Measurements from ENCODE around the gene HEPHL1. TPM values are rescaled to one million over a fixed set of nuclear protein-coding genes. Genes with fewer than 3 reads are reported as not detected.

Gene HEPHL1
- total and polyA plus RNA-seq, 5 donors from 2014 or later: not detected

DNA sequence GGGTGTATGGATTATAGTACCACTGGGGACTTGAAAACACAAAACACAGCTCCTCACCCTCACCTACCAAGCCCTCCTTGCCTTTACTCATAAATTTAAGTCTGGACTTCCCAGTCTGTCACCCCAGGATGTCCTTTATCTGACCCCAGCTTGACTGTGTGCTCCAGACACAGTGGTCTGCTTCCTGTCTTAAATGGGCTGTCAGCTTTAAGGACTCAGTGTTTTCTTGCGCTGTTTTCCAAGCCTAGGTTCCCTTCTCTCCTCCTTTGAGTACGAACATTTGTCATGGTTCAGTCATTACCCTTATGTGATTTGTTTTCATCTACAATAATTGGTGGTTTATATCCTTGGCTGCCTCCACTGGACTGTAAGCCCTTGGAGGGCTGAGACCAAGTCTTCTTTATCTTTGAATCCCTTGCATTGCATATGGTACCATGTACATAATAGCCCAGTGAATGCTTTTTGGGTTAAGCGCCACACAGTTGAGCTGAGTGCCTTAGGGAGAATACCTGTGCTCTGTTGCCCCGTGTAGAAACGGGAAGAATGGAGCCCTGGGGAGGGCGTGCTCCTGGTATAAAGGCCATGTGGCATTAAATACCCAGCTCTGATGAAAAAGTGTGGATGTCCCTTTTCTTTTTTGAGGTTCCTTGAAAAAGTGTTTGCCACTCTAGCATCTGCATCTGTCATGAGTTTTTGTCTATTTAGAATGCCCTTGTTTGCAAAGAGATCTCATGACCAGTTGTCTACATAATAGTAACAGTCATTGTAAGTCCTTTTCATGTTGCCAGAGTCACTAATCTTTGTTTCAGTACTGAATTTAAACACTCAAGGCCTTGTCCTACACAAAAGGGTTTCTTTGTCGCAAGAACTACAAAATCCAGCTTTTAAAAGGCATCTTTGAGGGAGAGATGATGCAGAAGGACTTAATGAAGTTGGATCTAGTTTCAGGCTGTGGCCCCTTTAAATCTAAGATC, 121.4 kb downstream of the HEPHL1 start:
- no peaks in the 10 kb centered on the region for H3K27me3 Mint-ChIP-seq
- peak overlapping the region in 2 of 3 donors; percentile 43 to 58 for H3K27ac Mint-ChIP-seq
- peaks cover 0 to 1% (median 0%) of the 10 kb centered on the region in 7 donors for H3K9me3 Mint-ChIP-seq
- H3K36me3 Mint-ChIP-seq: no peaks in the 10 kb centered on the region
- ATAC-seq (ENCODE audit: low read depth in 2 of 2): no peak
- Histone ChIP-seq H3K4me1 (ENCODE audit: control insufficient read depth, insufficient read depth, low read length, poor library complexity, severe bottlenecking) (peaks cover 8% of the 10 kb centered on the region), H3K36me3 (ENCODE audit: control insufficient read depth, insufficient read depth, low read length) (no peaks in the 10 kb centered on the region), H3K27ac (ENCODE audit: insufficient read depth, low read length, poor library complexity, severe bottlenecking) (no peak overlapping the region), H3K27me3 (ENCODE audit: control insufficient read depth, insufficient read depth, low read length) (no peaks in the 10 kb centered on the region), H3K4me3 (ENCODE audit: low read depth, low read length) (no peak overlapping the region), H3K9me3 (ENCODE audit: control insufficient read depth in 2 of 2, low read length in 2 of 2) (no peaks in the 10 kb centered on the region)
- peaks cover 46 to 70% (median 54%) of the 10 kb centered on the region in 4 donors for H3K4me1 Mint-ChIP-seq
- no peak for DNase-seq
- peak overlapping the region in 1 of 4 donors; percentile 73 for H3K4me3 Mint-ChIP-seq

DNA sequence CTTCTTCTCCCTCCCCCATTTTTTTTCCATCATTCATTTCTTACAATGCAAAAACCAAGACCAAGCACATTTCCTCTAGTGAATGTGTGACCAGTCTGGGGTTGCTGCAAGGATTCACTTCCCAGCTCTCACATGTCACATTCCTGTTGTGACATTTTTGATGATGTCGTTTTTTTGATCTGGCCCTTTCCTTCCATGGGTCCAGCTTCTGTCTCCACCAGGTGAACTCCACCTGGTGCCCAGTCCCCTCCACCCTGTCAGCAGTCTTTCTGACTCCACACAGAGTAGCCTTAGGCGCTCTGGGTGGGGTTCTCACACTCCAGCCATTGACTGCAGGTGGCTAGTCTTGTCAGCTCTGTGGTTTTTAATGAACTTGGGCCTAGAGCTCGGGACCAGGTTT, 123.1 kb downstream of the HEPHL1 start:
- Histone ChIP-seq H3K27ac (ENCODE audit: insufficient read depth, low read length, poor library complexity, severe bottlenecking) (no peak overlapping the region), H3K4me1 (ENCODE audit: control insufficient read depth, insufficient read depth, low read length, poor library complexity, severe bottlenecking) (peaks cover 8% of the 10 kb centered on the region), H3K27me3 (ENCODE audit: control insufficient read depth, insufficient read depth, low read length) (no peaks in the 10 kb centered on the region), H3K9me3 (ENCODE audit: control insufficient read depth in 2 of 2, low read length in 2 of 2) (no peaks in the 10 kb centered on the region), H3K36me3 (ENCODE audit: control insufficient read depth, insufficient read depth, low read length) (no peaks in the 10 kb centered on the region), H3K4me3 (ENCODE audit: low read depth, low read length) (no peak overlapping the region)
- Mint-ChIP-seq H3K4me3 (no peak overlapping the region), H3K36me3 (no peaks in the 10 kb centered on the region), H3K4me1 (peaks cover 51 to 75% (median 64%) of the 10 kb centered on the region in 4 donors), H3K9me3 (peaks cover 0 to 1% (median 0%) of the 10 kb centered on the region in 7 donors), H3K27me3 (no peaks in the 10 kb centered on the region), H3K27ac (peak overlapping the region in 1 of 3 donors; percentile 9)
- ATAC-seq (ENCODE audit: low read depth in 2 of 2) (no peak), DNase-seq (no peak)

DNA sequence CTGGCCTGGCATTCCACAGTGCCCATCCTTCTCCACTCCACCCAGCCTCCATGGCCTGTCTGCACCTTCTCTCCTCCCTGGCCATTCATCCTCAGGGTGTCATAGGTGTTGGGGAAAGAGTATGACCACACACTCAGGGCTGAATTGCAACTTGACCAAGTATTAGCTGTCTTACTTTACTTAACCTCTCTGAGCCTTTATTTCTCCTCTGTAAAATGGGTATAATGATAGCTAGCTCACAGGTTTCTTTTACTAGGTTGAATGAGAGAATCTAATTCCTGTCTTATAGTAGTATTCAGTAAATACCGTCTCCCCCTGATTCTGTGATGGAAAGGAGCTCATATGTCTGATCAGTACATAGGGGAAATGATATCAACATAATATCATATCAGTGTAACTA, 123.5 kb downstream of the HEPHL1 start:
- Mint-ChIP-seq H3K4me1 (peaks cover 49 to 77% (median 67%) of the 10 kb centered on the region in 4 donors), H3K9me3 (peaks cover 0 to 1% (median 0%) of the 10 kb centered on the region in 7 donors), H3K27ac (peak overlapping the region in 1 of 3 donors; percentile 9), H3K36me3 (no peaks in the 10 kb centered on the region), H3K27me3 (no peaks in the 10 kb centered on the region), H3K4me3 (peak overlapping the region in 1 of 4 donors; percentile 10)
- peaks cover 8% of the 10 kb centered on the region for H3K4me1 ChIP-seq (ENCODE audit: control insufficient read depth, insufficient read depth, low read length, poor library complexity, severe bottlenecking)
- no peak overlapping the region for H3K27ac ChIP-seq (ENCODE audit: insufficient read depth, low read length, poor library complexity, severe bottlenecking)
- no peaks in the 10 kb centered on the region for H3K27me3 ChIP-seq (ENCODE audit: control insufficient read depth, insufficient read depth, low read length)
- ATAC-seq (ENCODE audit: low read depth in 2 of 2): no peak
- no peaks in the 10 kb centered on the region for H3K36me3 ChIP-seq (ENCODE audit: control insufficient read depth, insufficient read depth, low read length)
- no peaks in the 10 kb centered on the region for H3K9me3 ChIP-seq (ENCODE audit: control insufficient read depth in 2 of 2, low read length in 2 of 2)
- DNase-seq: no peak
- no peak overlapping the region for H3K4me3 ChIP-seq (ENCODE audit: low read depth, low read length)

GRCh38 chr11:94145431-94145830, 124.3 kb downstream of the HEPHL1 start:
- H3K9me3 ChIP-seq (ENCODE audit: control insufficient read depth in 2 of 2, low read length in 2 of 2): no peaks in the 10 kb centered on the region
- peaks cover 8% of the 10 kb centered on the region for H3K4me1 ChIP-seq (ENCODE audit: control insufficient read depth, insufficient read depth, low read length, poor library complexity, severe bottlenecking)
- H3K27ac ChIP-seq (ENCODE audit: insufficient read depth, low read length, poor library complexity, severe bottlenecking): no peak overlapping the region
- Mint-ChIP-seq H3K27me3 (no peaks in the 10 kb centered on the region), H3K36me3 (no peaks in the 10 kb centered on the region), H3K9me3 (peaks cover 0 to 1% (median 0%) of the 10 kb centered on the region in 7 donors), H3K4me1 (peaks cover 43 to 77% (median 68%) of the 10 kb centered on the region in 4 donors), H3K27ac (no peak overlapping the region), H3K4me3 (no peak overlapping the region)
- ATAC-seq (ENCODE audit: low read depth in 2 of 2): no peak
- H3K36me3 ChIP-seq (ENCODE audit: control insufficient read depth, insufficient read depth, low read length): no peaks in the 10 kb centered on the region
- no peaks in the 10 kb centered on the region for H3K27me3 ChIP-seq (ENCODE audit: control insufficient read depth, insufficient read depth, low read length)
- no peak for DNase-seq
- no peak overlapping the region for H3K4me3 ChIP-seq (ENCODE audit: low read depth, low read length)

GRCh38 chr11:94145916-94146315, 124.8 kb downstream of the HEPHL1 start:
- no peaks in the 10 kb centered on the region for H3K9me3 ChIP-seq (ENCODE audit: control insufficient read depth in 2 of 2, low read length in 2 of 2)
- no peaks in the 10 kb centered on the region for H3K27me3 Mint-ChIP-seq
- DNase-seq (no peak), ATAC-seq (ENCODE audit: low read depth in 2 of 2) (no peak)
- peaks cover 8% of the 10 kb centered on the region for H3K4me1 ChIP-seq (ENCODE audit: control insufficient read depth, insufficient read depth, low read length, poor library complexity, severe bottlenecking)
- no peak overlapping the region for H3K27ac Mint-ChIP-seq
- no peak overlapping the region for H3K4me3 Mint-ChIP-seq
- no peak overlapping the region for H3K27ac ChIP-seq (ENCODE audit: insufficient read depth, low read length, poor library complexity, severe bottlenecking)
- H3K9me3 Mint-ChIP-seq: peaks cover 0 to 1% (median 0%) of the 10 kb centered on the region in 7 donors
- no peaks in the 10 kb centered on the region for H3K27me3 ChIP-seq (ENCODE audit: control insufficient read depth, insufficient read depth, low read length)
- peaks cover 43 to 81% (median 71%) of the 10 kb centered on the region in 4 donors for H3K4me1 Mint-ChIP-seq
- H3K4me3 ChIP-seq (ENCODE audit: low read depth, low read length): no peak overlapping the region
- no peaks in the 10 kb centered on the region for H3K36me3 ChIP-seq (ENCODE audit: control insufficient read depth, insufficient read depth, low read length)
- H3K36me3 Mint-ChIP-seq: no peaks in the 10 kb centered on the region

DNA sequence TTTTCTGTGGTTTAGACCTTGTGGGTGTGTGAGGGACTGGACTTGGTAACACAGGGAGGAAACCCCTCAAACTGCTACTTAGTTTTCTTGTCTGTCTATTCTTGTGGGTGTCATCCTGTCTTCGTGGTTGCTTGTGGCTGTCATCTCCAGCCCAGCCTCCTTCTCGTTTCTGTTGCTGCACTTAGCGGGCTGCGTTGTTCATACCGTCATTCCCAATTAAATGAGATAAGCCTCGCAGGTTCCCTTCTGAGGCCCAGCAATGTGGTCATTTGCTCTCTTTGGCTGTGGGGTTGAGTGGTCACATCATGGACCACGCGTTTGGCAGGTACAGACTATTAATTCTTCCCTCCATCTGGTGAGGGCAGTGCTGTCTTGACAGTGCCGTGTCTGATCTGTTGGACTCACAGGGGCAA, 126.3 kb downstream of the HEPHL1 start:
- Histone ChIP-seq H3K4me3 (ENCODE audit: low read depth, low read length) (no peak overlapping the region), H3K36me3 (ENCODE audit: control insufficient read depth, insufficient read depth, low read length) (no peaks in the 10 kb centered on the region), H3K9me3 (ENCODE audit: control insufficient read depth in 2 of 2, low read length in 2 of 2) (no peaks in the 10 kb centered on the region), H3K27ac (ENCODE audit: insufficient read depth, low read length, poor library complexity, severe bottlenecking) (no peak overlapping the region), H3K4me1 (ENCODE audit: control insufficient read depth, insufficient read depth, low read length, poor library complexity, severe bottlenecking) (peaks cover 8% of the 10 kb centered on the region), H3K27me3 (ENCODE audit: control insufficient read depth, insufficient read depth, low read length) (no peaks in the 10 kb centered on the region)
- DNase-seq (peak in 1 of 3 donors; percentile 31), ATAC-seq (ENCODE audit: low read depth in 2 of 2) (peak; percentile 36 to 47)
- Mint-ChIP-seq H3K4me3 (peak overlapping the region in 1 of 4 donors; percentile 11), H3K4me1 (peaks cover 41 to 84% (median 72%) of the 10 kb centered on the region in 4 donors), H3K36me3 (no peaks in the 10 kb centered on the region), H3K27me3 (no peaks in the 10 kb centered on the region), H3K9me3 (peaks cover 0 to 1% (median 0%) of the 10 kb centered on the region in 7 donors), H3K27ac (peak overlapping the region in 2 of 3 donors; percentile 61 to 85)

- peaks cover 0 to 1% (median 0%) of the 10 kb centered on the region in 7 donors for H3K9me3 Mint-ChIP-seq
- Histone ChIP-seq H3K4me1 (ENCODE audit: control insufficient read depth, insufficient read depth, low read length, poor library complexity, severe bottlenecking) (peaks cover 8% of the 10 kb centered on the region), H3K4me3 (ENCODE audit: low read depth, low read length) (no peak overlapping the region), H3K27me3 (ENCODE audit: control insufficient read depth, insufficient read depth, low read length) (no peaks in the 10 kb centered on the region), H3K36me3 (ENCODE audit: control insufficient read depth, insufficient read depth, low read length) (peaks cover 2% of the 10 kb centered on the region), H3K27ac (ENCODE audit: insufficient read depth, low read length, poor library complexity, severe bottlenecking) (no peak overlapping the region), H3K9me3 (ENCODE audit: control insufficient read depth in 2 of 2, low read length in 2 of 2) (no peaks in the 10 kb centered on the region)
- H3K4me1 Mint-ChIP-seq: peaks cover 43 to 85% (median 70%) of the 10 kb centered on the region in 4 donors
- ATAC-seq (ENCODE audit: low read depth in 2 of 2) (no peak), DNase-seq (no peak)
- no peaks in the 10 kb centered on the region for H3K27me3 Mint-ChIP-seq
- no peak overlapping the region for H3K4me3 Mint-ChIP-seq
- no peaks in the 10 kb centered on the region for H3K36me3 Mint-ChIP-seq
- H3K27ac Mint-ChIP-seq: peak overlapping the region in 2 of 3 donors; percentile 0 to 72
These were observed 127.0 kb downstream of the HEPHL1 start for GRCh38 chr11:94148189-94148588.
